Articular chondrocyte of knee joint (primary cell): ENCODE results near the gene FDX2. TPM values are rescaled to one million over a fixed set of nuclear protein-coding genes. Genes with fewer than 3 reads are reported as not detected.

Source experiments
- small RNA-seq: library from RNA; depleted of rRNA; stranded (forward); fragments of <200 nt; gene quantifications from one replicate; pipeline ENCODE3, GENCODE V24; 2012
- total RNA-seq: library from RNA; depleted of rRNA; stranded (reverse); fragments of >200 nt; gene quantifications from 2 replicates; pipeline ENCODE4 v1.2.3, GENCODE V29; 2012

The FDX2 gene
- 18.4 and 19.8 TPM in 2 replicates for total RNA-seq

DNA sequence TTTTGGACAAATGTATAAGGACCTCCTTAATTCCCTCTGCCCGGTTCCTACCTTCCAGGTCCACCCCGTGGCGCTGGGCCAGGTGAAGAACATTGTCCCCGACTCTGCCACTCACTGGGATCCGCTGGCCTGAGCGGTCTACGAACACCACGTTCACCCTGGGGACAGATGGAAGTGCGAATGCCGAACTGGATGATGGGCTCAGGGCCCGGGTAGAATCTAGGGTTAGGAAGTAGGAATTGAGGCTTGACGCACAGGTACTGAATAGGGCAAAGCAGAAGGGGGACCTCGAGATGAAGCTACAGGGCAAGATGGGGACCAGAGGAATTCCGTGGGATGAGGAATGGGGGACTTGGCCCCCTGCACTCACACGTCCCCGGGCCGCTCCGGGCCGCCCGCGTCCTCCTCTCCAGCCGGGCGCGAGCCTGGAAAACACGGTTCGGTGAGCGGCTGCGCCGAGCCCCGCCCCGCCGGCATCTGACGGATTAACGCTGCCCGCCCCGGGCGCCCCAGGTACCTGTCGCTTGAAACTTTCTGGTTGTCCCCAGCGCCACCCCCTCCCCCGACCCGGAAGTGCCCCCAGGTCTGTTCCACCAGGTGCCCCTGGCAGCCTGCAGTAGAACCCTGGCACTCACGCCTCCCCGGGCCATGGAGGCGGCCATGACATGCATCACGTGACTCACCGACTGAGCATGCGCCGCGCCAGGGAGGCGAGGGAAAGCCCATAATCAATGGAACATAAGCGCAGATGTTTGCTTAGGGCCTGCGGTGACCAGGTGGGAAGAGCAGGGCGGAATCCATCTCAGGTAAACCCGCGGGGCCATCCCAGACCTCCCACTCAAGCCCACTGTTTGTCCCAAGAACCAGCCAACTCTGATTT is at the start of gene FDX2:
TSS of gene FDX2 (minus strand) at position 681 of the 880 bp plus-strand sequence. CDS start at position 662, 19 bp downstream.

DNA sequence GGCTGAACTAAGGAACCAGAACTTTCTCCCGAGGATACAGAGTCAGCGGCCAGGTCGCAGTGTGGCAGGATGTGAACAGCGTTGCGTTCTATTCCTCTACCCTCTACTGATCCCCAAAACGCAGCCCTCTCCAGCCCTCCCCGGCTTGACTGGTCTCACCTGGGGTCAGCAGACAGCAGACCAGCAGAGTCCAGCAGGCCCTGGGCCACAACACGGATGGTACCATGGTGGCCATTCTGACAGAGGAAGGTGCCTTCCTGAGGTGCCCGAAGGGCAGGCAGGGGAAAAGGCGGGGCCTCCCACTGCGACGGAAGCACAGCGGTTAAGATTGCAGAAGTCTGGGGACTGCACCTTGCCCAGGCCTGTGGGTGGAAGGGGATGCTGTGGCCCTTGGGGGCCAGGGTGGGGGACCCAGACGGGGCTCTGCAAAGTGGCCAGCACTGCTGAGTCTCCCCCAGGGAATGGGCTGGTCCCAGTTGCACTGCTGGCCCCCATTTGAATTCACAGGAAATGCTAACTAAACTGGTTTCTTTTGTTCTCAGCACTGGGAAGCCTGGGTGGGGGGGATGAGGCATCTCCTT is 23.7 kb upstream of the FDX2 start, which contains the start of gene ICAM3:
TSS of gene ICAM3 (minus strand) at position 245 of the 581 bp plus-strand sequence. CDS start at position 235, 10 bp downstream.

DNA sequence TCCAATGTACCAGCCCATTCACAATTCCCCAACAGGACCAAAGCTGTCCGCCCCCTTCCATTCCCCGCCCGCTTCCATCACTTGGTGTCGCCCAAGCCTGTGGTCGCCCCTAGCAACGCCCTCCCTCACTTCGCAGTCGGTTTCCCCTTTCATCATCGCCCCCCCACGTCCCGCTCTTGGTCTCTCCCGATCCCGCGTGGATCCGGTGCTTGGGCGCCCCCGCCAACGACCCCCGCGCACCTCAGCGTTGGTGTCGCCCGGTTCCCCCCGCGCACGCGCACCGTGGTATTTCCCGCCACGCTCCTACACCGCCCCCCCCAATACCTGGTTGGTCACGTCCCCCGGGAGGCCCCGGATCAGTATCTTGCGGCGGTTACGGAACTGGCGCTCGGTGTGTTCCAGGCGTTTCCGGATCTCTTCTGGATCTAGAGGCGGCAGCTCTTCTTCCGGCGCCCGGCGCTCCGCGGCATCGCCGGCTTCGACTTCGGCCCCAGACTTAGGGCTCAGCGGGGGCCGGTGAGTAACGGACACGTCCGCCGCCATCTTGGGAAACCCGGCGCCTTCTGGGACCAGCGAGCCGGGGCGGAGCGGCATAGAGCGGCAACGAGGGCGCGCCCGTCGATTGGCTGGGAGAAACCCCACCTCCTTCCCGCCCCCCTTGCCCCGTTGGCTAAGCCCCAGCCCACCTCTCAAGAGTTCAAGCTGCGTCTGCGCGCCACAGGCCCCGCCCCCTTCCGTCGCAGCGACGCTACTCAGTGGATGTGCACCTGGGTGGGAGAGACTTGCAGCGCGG is 17.3 kb upstream of the FDX2 start, which contains the start of gene RAVER1:
TSS of gene RAVER1 (minus strand) at position 565 of the 793 bp plus-strand sequence. CDS start at position 543, 22 bp downstream.

DNA sequence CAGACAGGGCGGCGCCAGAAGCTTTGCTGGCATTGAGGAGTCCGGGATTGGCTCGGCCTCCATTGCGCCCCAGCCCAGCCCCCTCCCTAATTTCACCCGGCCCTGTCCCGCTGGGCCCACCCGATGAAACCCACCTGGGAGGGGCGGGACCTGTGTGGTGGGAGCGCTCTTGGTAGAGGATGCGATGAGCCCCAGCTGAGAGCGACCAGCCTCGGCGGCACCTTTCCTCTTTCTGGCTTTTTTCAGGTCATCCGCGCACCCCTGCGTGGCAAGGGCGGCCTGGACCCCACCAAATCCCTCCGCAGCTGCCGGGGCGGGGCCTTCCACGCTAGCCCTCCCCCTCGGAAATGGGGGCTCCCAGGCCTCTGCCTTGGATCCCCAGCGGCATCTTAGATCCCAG is 6.4 kb downstream of the FDX2 start, which contains the start of gene ZGLP1:
TSS of gene ZGLP1 (minus strand) at position 393 of the 400 bp plus-strand sequence.

DNA sequence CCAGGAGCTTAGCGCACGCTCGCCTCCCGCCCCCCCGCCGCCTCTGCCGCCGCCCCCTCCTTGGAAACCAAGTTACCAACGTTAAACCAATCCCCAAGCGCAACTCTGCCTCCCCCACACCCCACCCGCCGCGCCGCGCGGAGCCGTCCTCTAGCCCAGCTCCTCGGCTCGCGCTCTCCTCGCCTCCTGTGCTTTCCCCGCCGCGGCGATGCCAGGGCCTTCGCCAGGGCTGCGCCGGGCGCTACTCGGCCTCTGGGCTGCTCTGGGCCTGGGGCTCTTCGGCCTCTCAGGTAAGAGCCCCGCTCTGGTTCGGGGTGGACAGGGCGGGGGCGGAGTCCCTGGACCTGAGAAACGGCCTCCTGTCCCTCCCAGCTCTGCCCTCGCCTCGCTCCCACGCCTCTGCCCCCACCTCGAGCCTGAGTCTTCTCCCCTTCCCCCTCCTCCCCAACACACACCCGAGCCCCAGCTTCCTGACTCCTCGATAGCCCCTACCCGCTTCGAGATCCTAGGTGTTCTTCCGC is 25.9 kb downstream of the FDX2 start, which contains the start of gene ICAM5:
TSS of gene ICAM5 (plus strand) at position 117 of the 521 bp plus-strand sequence. CDS start at position 209, 92 bp downstream.

DNA sequence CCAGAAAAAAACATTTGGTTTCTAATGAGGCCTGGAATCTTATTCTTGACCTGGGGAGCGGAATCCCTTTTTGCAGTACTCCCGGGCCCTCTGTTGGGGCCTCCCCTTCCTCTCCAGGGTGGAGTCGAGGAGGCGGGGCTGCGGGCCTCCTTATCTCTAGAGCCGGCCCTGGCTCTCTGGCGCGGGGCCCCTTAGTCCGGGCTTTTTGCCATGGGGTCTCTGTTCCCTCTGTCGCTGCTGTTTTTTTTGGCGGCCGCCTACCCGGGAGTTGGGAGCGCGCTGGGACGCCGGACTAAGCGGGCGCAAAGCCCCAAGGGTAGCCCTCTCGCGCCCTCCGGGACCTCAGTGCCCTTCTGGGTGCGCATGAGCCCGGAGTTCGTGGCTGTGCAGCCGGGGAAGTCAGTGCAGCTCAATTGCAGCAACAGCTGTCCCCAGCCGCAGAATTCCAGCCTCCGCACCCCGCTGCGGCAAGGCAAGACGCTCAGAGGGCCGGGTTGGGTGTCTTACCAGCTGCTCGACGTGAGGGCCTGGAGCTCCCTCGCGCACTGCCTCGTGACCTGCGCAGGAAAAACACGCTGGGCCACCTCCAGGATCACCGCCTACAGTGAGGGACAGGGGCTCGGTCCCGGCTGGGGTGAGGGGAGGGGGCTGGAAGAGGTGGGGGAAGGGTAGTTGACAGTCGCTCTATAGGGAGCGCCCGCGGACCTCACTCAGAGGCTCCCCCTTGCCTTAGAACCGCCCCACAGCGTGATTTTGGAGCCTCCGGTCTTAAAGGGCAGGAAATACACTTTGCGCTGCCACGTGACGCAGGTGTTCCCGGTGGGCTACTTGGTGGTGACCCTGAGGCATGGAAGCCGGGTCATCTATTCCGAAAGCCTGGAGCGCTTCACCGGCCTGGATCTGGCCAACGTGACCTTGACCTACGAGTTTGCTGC is 28.7 kb downstream of the FDX2 start, which contains the start of gene ICAM4:
TSS of gene ICAM4 (plus strand) at position 153 of the 935 bp plus-strand sequence. CDS start at position 211, 58 bp downstream.

DNA sequence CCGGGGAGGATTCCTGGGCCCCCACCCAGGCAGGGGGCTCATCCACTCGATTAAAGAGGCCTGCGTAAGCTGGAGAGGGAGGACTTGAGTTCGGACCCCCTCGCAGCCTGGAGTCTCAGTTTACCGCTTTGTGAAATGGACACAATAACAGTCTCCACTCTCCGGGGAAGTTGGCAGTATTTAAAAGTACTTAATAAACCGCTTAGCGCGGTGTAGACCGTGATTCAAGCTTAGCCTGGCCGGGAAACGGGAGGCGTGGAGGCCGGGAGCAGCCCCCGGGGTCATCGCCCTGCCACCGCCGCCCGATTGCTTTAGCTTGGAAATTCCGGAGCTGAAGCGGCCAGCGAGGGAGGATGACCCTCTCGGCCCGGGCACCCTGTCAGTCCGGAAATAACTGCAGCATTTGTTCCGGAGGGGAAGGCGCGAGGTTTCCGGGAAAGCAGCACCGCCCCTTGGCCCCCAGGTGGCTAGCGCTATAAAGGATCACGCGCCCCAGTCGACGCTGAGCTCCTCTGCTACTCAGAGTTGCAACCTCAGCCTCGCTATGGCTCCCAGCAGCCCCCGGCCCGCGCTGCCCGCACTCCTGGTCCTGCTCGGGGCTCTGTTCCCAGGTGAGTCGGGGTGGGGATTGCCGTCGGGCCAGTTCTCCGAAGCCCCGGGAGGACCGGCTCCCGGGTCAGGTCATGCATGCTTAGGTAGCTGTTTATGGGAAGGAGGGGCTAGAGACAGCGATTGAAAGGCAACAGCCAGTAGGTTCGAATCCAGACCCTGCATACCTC is 45.0 kb downstream of the FDX2 start, which contains the start of gene ICAM1:
TSS of gene ICAM1 (plus strand) at position 505 of the 779 bp plus-strand sequence. CDS start at position 545, 40 bp downstream.

Small RNA genes within 50 kb of the gene (small RNA-seq; reads per million reads assigned to genes)
- gene AC011511.1 (not detected), gene AC011511.4 (not detected)

Other genes with a start within 250 kb of the FDX2 start
- gene SHFL, start 229.7 kb downstream of the FDX2 start, total RNA-seq: 22.0 and 24.5 TPM in 2 replicates
- 0.11 and 0.39 TPM in 2 replicates for gene ANGPTL6, start 213.3 kb downstream of the FDX2 start, total RNA-seq
- 18.2 and 24.6 TPM in 2 replicates for gene PPAN, start 209.7 kb downstream of the FDX2 start, total RNA-seq
- gene P2RY11, start 204.3 kb downstream of the FDX2 start, total RNA-seq: 1.0 and 1.4 TPM in 2 replicates
- 162 and 231 TPM in 2 replicates for gene EIF3G, start 196.1 kb downstream of the FDX2 start, total RNA-seq
- 43.0 and 48.3 TPM in 2 replicates for gene DNMT1, start 121.1 kb downstream of the FDX2 start, total RNA-seq
- 15.5 and 17.2 TPM in 2 replicates for gene S1PR2, start 84.7 kb downstream of the FDX2 start, total RNA-seq
- 25.6 and 30.3 TPM in 2 replicates for gene MRPL4, start 63.8 kb downstream of the FDX2 start, total RNA-seq
- gene ICAM1, start 44.9 kb downstream of the FDX2 start, total RNA-seq: 33.3 and 41.0 TPM in 2 replicates
- 0.13 and 0.32 TPM in 2 replicates for gene ICAM4, start 29.1 kb downstream of the FDX2 start, total RNA-seq
- under 0.01 and 0.13 TPM in 2 replicates for gene ICAM5, start 26.1 kb downstream of the FDX2 start, total RNA-seq
- 0.13 and 0.32 TPM in 2 replicates for gene ZGLP1, start 6.2 kb downstream of the FDX2 start, total RNA-seq
- gene RAVER1, start 17.5 kb upstream of the FDX2 start, total RNA-seq: 7.6 and 10.8 TPM in 2 replicates
- gene ICAM3, start 23.6 kb upstream of the FDX2 start, total RNA-seq: 5.1 and 5.4 TPM in 2 replicates
- 41.3 and 46.0 TPM in 2 replicates for gene TYK2, start 64.6 kb upstream of the FDX2 start, total RNA-seq
- 122 and 138 TPM in 2 replicates for gene CDC37, start 87.5 kb upstream of the FDX2 start, total RNA-seq
- gene PDE4A, start 104.5 kb upstream of the FDX2 start, total RNA-seq: 5.3 and 6.8 TPM in 2 replicates
- gene KEAP1, start 187.3 kb upstream of the FDX2 start, total RNA-seq: 51.2 and 55.7 TPM in 2 replicates
- under 0.01 and 0.13 TPM in 2 replicates for gene S1PR5, start 201.4 kb upstream of the FDX2 start, total RNA-seq
- gene ATG4D, start 227.9 kb upstream of the FDX2 start, total RNA-seq: 6.1 and 7.0 TPM in 2 replicates
- 6.1 and 6.8 TPM in 2 replicates for gene KRI1, start 250.0 kb upstream of the FDX2 start, total RNA-seq